Activated T-cell treated with anti-CD3 and anti-CD28 coated beads, Interleukin-2, amount 50 U/mL, for 72 hours (primary cell): Measurements from ENCODE around the gene PHKA2. TPM values are rescaled to one million over a fixed set of nuclear protein-coding genes. Genes with fewer than 3 reads are reported as not detected.

Source experiments
- total RNA-seq, 2 donors: library from RNA; stranded (reverse); gene quantifications; one replicate each; pipeline ENCODE4 v1.2.3, GENCODE V29; 2022

PHKA2 gene
- total RNA-seq, 2 donors from 2014 or later = 27.2 to 30.3 TPM

Other genes starting within 250 kb of the PHKA2 start
- gene ADGRG2, start 138.4 kb upstream of the PHKA2 start, total RNA-seq = under 1 TPM in 1 of 2 donors, not detected in 1; 0.12 TPM